HFFc6 (cell line): ENCODE data around the gene KRTAP5-3. TPM values are rescaled to one million over a fixed set of nuclear protein-coding genes. Genes with fewer than 3 reads are reported as not detected.

ENCODE experiments used
- DNase-seq: peaks from one replicate; pipeline ENCODE4 v3.0.0-alpha.2; 2018
- H3K27ac Mint-ChIP-seq: 2 replicates; pipeline ENCODE4 v1.8.0; 2020; ENCODE audit warnings: mild to moderate bottlenecking, mixed read lengths
- H3K27me3 Mint-ChIP-seq: 2 replicates; pipeline ENCODE4 v1.8.0; 2021; ENCODE audit warnings: mild to moderate bottlenecking, moderate library complexity, mixed read lengths; ENCODE audit not compliant: insufficient read depth
- H3K36me3 Mint-ChIP-seq: 2 replicates; pipeline ENCODE4 v1.8.0; 2021; ENCODE audit warnings: low read depth, mixed read lengths
- H3K4me1 Mint-ChIP-seq: 2 replicates; pipeline ENCODE4 v1.8.0; 2020; ENCODE audit warnings: low read depth, mixed read lengths
- H3K4me3 Mint-ChIP-seq: 2 replicates; pipeline ENCODE4 v1.8.0; 2020; ENCODE audit warnings: mild to moderate bottlenecking, moderate library complexity, mixed read lengths
- H3K9me3 Mint-ChIP-seq: 2 replicates; pipeline ENCODE4 v1.8.0; 2020; ENCODE audit warnings: mild to moderate bottlenecking, mixed read lengths
- CTCF ChIP-seq: fragments of 200-600 bp; sonication (generic); IDR thresholded peaks from 2 replicates; pipeline ENCODE4 v1.5.0; 2021; ENCODE audit warnings: antibody characterized with exemption, mild to moderate bottlenecking
- total RNA-seq, 6 experiments: library from RNA; stranded (reverse); fragmentation: NEBNext Ultra II Directional; extraction: Animal tissue kit (Norgen Biotek cat#: 25700); gene quantifications; 2 replicates in 1 of 6; 3 replicates in 5 of 6; pipeline ENCODE4 v1.2.3, GENCODE V29; 2021

Gene KRTAP5-3
- total RNA-seq, 6 experiments from 2014 or later: not detected

GRCh38 chr11:1563149-1563638, 45.1 kb downstream of the KRTAP5-3 start:
- Mint-ChIP-seq H3K27me3 (peaks cover 3% of the 10 kb centered on the region), H3K36me3 (no peaks in the 10 kb centered on the region), H3K27ac (no peak overlapping the region), H3K4me1 (no peaks in the 10 kb centered on the region), H3K9me3 (no peaks in the 10 kb centered on the region), H3K4me3 (no peak overlapping the region)
- TF ChIP-seq CTCF: no peak
- DNase-seq: no peak

- no peak overlapping the region for H3K27ac Mint-ChIP-seq
- no peak for TF ChIP-seq CTCF
- H3K27me3 Mint-ChIP-seq: peaks cover 3% of the 10 kb centered on the region; the same call in 1 of the 2 replicates
- no peaks in the 10 kb centered on the region for H3K36me3 Mint-ChIP-seq
- no peaks in the 10 kb centered on the region for H3K9me3 Mint-ChIP-seq
- DNase-seq: no peak
- H3K4me3 Mint-ChIP-seq: no peak overlapping the region
- no peaks in the 10 kb centered on the region for H3K4me1 Mint-ChIP-seq
These were observed 45.7 kb downstream of the KRTAP5-3 start for GRCh38 chr11:1562469-1563148.

- Mint-ChIP-seq H3K27me3 (peaks cover 1% of the 10 kb centered on the region; the same call in 1 of the 2 replicates), H3K36me3 (no peaks in the 10 kb centered on the region), H3K4me3 (no peak overlapping the region), H3K4me1 (no peaks in the 10 kb centered on the region), H3K9me3 (no peaks in the 10 kb centered on the region), H3K27ac (no peak overlapping the region)
- no peak for DNase-seq
- no peak for TF ChIP-seq CTCF
These were observed 46.3 kb downstream of the KRTAP5-3 start for GRCh38 chr11:1561955-1562354.

GRCh38 chr11:1561266-1561665, 47.0 kb downstream of the KRTAP5-3 start:
- H3K36me3 Mint-ChIP-seq: no peaks in the 10 kb centered on the region
- H3K27ac Mint-ChIP-seq: no peak overlapping the region
- no peaks in the 10 kb centered on the region for H3K9me3 Mint-ChIP-seq
- H3K27me3 Mint-ChIP-seq: no peaks in the 10 kb centered on the region
- H3K4me1 Mint-ChIP-seq: no peaks in the 10 kb centered on the region
- H3K4me3 Mint-ChIP-seq: no peak overlapping the region
- no peak for TF ChIP-seq CTCF
- DNase-seq: no peak

GRCh38 chr11:1560649-1561251, 47.5 kb downstream of the KRTAP5-3 start:
- DNase-seq: no peak
- no peak for TF ChIP-seq CTCF
- no peaks in the 10 kb centered on the region for H3K27me3 Mint-ChIP-seq
- H3K9me3 Mint-ChIP-seq: no peaks in the 10 kb centered on the region
- no peak overlapping the region for H3K27ac Mint-ChIP-seq
- H3K4me1 Mint-ChIP-seq: no peaks in the 10 kb centered on the region
- H3K4me3 Mint-ChIP-seq: no peak overlapping the region
- H3K36me3 Mint-ChIP-seq: no peaks in the 10 kb centered on the region
